Germinal center (tissue), 1 donor: Measurements from ENCODE around the gene MICAL2.

Experiments
- DNase-seq: peaks from one replicate; pipeline ENCODE4 v3.0.0; 2012; ENCODE audit warnings: mixed read lengths, low spot score

The MICAL2 gene

DNA sequence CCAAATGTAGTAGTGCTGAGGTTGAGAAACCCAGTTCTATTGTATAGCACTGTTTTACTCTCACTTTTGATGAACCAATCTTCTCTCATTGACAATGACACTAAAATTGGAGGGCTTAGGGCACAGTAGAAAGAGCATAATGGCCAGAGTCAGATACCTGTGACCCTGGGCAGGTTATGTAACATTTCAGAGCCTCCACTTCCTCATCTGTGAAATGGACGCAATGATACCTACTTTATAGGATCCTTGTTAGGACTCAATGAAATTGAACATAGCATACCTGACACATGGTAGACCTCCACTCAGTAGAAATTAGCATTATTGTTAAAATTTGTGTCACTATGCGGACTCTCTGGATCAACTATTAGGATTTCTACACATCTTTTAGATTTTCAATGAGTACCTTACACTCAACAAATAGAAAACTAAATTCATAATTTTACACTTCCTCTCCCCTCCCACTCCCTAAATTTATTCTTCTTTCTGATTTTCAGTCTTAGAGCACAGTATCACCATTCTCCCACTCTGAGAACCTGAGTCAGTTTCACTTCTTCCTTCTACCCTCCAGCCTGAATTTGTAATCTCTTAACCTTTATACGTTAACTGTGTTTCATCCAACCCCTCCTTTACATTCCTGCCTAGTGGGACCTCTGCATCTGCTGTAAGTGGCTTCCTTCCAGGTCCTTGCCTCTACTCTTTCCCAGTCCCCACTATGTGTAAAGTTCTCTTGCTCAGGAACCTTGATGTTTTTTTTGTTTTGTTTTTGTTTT, 78.3 kb downstream of the MICAL2 start:
- no peak for DNase-seq

DNA sequence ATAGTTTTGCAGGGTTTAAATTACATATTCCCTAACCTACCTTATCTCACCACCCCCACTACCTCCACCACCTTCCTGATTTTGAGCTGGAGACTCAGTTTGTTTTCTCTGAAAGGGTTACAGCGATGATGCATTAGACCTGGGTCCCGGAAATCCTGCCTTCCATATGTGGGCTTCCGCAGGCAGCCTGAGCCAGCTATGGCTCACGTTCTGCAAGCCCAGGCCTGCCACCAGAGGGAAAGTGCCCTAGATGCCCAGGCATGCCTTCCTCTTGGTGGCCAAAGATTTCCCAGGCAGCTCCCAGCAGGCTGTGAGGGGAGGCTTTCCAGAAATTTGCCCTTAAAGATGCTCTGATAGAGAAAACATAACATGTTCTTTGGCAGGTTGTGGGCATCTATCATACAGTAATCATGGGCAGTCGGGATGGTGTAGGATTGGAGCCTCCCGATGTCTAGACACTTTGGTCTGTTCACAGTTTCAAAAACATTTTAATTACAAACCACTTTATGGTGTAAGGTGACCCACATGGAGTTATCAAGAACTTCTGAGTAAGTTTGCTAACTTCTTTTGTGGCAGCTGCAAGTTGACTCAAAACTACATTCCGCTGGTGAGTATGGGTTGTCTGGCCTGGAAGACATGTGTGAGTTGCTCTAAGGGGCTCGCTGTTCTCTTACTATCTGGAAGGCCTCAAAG, 79.3 kb downstream of the MICAL2 start:
- DNase-seq = no peak

DNA sequence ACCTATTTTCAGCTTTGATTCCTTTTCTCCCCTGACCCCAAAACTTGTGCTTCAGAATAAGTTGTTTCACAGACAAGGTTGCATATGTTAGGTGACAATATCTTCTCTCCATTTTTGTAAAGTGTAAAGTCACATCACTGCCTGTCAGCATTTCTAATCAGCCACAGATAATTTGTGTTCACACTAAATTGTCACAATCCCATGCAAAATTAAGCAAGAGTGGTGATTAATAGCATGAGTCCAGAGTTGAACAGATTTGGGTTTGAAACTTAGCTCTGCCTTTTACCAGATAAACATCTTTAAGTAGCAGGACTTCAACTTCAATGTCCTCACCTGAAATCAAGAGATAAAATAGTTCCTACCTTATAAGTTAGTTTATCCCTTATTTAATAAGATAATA, 80.1 kb downstream of the MICAL2 start:
- DNase-seq = no peak

DNA sequence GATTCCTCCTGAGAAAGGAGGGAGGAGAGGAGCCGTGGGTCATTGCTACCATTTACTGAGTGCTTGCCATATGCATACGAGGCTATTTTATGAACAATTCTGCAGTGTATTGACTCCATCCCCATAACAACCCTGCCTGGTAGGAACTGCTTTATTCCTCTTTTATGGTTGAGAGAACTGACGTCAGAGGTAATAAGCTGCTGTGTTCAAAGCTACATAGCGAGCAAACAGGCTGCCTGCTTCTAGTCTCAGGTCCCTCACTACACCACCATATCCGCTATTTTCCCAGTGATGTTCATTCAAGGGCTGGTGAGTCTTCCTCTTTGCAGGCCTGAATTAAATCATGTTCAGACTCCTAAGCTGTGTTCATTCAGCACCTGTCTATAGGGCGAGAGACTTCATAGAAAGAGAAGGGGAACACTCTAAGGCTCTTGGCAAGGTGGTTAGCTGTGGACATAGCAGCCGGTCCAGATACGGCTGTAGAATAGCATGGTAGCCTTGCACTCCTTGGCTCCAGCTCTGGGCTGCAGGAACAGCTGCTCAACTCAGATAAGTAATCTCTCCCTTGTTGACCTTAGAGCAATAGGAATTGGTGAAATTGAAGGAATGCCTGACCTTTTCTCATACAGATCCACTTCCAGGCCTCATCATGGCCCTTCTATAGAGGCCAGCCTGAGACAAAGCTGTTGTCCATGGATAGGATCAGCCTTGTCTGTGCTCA, 82.6 kb downstream of the MICAL2 start:
- no peak for DNase-seq

DNA sequence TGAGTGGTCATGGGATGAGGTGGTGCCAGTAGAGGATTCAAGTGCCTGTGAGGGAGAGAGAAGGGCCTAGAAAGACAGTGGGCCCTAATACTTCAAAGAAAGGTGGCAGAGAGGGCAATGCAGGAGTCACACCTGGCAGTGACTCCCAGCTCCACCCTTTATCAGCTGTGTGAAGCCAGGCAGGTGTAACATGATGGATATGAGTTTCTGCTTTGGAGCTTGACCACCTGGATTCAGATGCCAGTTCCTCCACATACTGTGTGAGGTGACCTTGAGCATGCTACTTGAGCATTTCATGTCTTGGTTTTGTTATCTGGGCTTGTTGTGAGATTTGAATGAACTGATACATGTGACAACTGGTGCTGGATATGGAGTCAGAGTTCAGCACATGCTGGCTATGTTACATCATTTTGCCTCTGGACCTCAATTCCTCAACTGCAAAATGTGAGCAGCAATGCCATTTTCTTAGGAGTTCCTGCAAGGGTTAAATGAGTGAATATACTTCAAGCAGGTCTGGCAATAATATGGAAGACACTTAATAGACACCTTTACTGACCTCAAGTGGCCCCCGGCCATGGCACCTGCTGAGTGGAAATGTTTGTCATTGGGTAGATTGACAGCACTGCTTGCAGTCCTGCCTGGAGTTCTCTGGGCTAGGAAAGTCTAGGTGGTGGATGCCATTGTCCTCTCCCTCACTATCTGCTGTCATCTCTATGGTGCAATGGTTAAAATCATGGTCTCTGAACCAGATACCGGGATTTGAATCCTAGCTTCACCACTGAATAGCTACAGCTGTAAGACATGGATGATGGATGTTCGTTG, 83.3 kb downstream of the MICAL2 start:
- DNase-seq = no peak

DNA sequence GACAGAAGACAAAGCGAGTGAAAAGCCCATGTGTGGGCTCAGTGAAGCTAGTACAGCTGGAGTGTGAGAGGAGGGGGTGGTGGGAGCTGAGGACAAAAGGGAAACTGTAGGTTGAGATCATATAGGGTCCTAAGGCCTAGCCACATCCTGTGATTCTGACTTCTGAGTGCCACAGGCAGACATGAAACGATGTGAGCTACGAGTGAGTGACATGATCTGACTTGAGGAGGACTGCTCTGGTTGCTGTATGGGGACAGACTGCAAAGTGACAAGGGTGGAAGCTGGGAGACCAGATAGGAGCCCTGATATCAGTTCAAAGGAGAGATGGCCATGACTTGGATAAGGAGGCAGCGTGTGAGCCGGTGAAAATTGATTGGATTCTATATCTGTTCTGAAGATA, 85.4 kb downstream of the MICAL2 start:
- DNase-seq = no peak

DNA sequence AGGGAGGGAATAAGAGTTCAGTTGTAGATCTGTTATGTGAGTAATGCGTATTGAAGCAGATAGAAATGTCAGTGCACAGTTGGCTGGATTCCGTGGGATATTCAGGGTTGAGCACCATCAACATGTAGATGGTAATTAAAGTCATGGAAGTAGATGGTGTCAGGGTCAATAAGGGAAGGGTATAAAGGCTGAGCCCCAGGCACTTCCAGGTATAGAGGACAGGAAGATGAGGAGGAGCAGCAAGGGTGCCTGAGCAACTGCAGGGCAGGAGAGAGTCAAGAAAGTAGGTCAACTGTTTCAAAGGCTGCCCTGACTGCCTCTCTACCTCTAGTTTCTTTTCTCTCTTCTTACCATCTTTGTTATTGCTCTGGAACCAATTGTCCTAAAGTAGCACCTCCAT, 85.9 kb downstream of the MICAL2 start:
- no peak for DNase-seq

DNA sequence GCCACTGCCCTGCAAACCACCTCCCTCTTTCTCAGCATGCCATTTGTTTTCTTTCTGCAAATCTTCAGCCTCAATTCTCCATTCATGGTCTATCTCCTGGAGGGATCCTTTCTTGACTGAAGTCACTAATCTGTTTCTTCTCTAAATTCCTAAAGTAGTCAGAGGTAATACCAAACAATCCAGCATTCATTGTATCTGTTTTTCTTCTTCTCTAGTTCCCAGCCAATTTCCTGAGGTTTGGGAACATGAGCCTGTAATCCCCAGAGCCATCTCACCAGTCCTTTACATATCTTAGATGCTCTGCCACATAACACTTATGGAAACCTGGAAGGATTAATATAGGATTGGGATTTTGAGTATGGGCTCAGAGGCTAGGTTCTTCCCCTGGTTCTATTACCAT, 86.5 kb downstream of the MICAL2 start:
- no peak for DNase-seq

DNA sequence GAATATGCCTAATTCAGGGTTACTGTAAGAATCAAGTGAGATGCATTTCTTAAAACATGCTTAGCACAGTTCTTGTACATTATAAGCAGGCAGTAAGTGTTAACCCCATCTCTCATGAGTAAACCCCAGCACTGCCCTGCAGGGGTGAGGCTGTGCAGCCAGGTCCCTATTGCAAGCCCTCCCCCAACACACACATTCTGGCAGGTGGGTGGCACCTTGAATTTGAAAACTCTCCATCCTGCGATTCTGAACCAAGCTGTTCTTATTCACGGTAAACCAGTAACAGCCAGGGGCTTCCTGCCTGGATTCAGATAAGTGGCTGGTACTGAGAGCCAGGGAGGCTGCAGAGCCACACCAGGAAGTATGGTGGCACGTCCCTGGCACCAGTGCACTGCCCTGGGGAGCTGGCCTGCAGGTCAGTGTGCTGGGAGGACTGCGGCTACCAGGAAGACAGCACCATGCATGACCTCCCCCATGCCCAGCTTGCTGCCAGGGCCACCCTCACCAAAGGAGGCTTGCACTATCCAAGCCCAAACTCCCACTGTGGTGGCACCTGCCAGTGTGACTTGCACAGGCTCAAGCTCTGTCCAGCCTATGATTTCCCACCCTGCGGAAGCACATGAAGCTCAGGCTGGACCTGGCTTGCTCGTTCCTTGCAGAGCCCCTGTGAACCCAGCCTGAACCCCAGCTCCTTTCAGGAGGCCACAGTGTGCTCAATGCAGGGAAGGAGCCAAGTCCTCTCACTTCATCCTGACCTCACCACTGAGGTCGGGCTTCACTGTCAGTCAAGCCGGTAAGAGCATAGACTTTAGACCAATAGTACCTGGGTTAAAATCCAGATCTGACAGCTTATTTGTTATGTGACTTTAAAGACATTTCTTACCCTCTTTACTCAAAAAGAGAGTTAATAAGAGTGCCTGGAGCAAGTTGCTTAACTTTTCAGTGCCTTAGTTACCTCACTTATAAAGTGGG, 88.1 kb downstream of the MICAL2 start:
- DNase-seq = no peak

DNA sequence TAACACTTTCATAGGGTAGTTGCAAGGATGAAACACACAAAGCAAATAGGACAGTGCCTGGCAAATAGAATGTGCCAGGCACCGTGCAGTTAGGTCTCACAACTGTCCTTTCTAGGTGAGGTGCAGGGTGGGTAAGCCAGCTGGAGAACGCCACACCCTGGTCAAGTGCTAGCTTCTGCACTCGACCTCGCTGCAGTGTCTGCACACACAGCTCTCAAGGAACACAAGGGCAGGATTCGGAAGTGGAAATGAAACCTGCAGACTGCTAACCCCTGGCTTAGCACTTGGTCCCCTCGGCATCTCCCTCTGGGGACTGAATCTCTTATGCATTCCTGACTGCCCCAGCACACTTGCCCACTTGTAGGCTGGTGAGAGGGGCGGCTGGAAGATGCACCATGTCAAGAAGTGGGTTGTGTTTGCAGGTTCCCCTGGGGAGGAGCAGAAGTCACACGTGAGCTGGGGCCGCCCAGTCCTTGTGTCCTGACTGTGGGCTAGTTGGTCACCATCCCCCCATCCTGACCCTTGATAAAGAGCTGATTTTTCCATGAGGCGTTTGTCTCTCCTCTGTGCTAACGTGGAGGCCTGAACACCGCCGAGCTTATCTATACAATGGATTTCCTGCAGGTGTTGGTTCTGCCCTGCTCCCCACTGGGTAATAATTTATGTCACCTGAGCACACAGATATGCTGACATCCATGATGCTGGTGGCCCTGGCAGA, 89.0 kb downstream of the MICAL2 start:
- no peak for DNase-seq

DNA sequence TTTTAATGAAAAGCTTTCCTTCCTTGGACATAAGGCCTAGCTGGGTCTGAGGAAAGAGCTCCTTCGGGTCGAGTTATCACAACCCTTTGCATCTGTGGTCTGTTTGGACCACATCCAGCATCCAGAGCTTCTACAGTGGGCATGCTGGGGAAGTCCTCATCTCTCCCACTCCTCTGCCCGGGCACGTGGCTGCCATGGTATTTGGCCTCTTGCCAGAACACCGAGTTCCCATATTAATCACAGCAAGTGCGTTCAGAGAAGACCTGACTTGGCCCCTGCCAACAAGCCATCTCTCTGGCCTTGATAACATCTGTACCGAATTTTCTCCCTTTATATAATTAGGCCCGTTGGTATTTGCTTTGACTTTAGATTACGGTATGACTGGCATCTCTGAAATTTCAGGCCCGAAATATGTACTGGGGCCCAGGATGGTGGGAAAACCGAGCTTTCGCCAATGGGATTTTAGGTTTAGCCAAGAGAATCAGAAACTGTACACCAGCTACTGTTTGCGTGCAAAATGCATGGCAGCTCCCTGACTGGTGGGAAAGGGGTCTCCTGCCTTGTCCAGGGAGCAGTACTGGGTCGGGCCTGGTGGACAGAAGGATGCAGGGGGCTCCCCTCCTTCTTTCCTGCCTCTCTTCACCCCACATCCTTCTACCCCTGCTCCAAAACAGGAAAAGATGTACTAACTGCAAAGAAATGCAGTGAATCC, 90.0 kb downstream of the MICAL2 start:
- no peak for DNase-seq

DNA sequence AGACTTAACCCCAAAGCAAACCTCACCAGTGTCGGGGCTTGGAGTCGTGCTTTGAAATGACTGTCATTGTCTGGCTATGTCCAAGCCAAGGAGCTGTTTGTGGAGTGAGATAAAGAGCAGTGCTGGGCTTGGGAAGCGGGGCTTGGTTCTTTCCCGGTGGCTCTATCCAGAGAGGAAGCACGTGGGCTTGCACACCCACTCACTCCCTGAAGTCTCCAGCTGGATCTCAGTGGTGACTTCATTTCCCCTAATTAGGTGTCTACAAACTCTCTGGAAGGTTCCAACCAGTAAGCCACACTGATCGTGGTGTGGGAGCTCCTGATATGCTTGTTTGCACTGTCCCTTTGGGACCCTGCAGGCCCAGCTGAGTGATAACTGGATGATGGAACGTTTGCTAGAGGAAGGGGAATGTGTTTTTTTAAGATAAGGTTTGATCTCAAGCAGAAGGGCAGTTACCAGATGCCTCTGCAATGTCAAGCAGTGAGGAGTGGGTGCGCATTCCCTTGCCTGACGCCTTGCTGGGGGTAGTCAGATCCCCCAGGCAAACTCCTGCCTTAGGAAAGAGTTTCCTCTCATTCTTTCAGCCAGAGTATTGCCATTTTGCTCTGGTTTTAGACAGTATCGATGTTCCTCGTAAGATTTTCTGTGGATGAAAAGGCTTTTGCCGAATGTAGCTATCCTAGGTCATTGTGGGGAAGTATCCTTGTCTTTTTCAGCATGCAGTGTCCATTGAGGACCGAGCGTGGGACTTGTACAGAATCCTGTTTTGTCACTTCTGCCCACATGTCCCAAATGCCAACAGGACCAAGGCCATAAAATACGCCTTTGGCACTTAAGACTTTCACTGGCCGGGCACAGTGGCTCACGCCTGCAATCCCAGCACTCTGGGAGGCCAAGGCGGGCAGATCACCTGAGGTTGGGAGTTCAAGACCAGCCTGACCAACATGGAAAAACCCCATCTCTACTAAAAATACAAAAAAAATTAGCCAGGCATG, 90.9 kb downstream of the MICAL2 start:
- DNase-seq = no peak

DNA sequence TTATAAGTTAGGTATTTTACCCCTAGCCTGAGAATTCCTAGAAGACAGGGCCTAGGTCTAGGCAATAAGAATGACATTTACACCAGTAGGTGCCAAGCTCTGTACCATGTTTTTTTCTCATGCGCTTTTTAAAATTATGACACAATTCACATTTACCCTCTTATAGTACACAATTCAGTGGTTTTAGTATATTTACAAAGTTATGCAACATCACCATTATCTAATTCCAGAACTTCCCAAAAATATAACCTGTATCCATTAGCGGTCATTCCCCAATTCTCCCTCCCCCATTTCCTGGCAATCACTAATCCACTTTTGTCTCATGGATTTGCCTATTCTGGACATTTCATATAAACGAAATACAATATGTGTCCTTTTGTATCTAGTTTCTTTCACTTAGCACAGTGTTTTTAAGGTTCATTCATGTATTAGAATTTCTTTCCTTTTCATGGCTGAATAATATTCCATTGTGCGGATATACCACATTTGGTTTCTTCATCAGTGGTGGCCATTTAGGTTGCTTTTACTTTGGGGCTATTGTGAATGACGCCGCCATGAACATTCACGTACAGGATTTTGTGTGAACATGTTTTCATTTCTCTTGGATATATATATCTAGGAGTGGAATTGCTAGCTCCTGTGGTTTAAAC, 92.4 kb downstream of the MICAL2 start:
- DNase-seq = no peak

DNA sequence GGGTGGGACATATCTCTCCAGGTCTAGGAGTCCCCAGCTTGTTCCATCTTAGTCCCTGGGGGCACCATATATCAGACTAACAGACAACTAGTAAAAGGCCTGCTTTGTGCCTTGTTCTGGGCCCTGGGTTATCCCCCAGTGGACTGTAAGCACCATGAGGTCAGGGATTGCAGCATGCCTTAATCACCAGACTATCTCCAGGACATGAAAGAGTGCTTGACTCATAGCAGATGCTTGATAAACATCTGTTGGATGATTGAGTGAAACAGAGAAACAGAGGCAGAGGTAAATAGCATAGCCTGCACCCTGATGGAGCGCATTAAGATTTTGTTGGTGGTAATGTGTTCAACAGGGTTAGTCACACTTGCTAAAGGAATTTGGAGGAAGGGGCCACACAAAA, 94.1 kb downstream of the MICAL2 start:
- DNase-seq = no peak

DNA sequence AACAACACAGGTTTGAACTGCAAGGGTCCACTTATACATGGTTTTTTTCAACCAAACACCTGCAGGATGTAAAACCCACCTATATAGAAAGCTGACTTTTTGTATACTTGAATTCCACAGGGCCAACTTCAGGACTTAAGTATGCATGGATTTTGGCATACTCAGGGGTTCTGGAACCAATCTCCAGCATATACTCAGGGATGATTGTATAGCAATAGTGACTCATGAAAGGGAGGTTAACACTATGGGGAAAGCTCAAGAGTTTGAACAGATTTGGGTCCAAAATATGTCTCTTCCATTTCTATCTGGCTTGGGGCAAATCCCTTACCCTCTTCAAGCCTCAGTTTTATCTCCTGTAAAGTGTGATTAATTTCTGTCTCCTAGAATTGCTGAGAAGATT, 94.9 kb downstream of the MICAL2 start:
- DNase-seq = no peak

DNA sequence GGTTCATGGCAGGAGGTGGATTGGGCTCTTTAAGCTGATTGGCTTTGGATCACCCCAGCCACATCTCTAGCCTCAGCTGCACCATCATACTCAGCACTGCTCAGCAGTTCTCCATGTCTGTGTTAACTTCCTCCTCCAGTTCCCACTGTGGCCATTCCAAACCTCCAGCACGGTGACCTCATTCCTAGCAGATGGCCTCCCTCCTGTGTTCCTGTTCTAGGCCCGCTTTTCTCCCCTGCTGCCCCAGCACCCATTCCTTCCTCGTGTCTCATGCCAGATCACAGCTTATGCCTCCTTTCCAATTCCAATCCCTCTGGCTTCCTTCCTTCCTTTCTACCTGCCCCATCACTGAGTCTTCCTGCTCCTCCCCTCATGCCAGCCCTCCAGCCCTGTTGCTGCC, 96.1 kb downstream of the MICAL2 start:
- DNase-seq = no peak

DNA sequence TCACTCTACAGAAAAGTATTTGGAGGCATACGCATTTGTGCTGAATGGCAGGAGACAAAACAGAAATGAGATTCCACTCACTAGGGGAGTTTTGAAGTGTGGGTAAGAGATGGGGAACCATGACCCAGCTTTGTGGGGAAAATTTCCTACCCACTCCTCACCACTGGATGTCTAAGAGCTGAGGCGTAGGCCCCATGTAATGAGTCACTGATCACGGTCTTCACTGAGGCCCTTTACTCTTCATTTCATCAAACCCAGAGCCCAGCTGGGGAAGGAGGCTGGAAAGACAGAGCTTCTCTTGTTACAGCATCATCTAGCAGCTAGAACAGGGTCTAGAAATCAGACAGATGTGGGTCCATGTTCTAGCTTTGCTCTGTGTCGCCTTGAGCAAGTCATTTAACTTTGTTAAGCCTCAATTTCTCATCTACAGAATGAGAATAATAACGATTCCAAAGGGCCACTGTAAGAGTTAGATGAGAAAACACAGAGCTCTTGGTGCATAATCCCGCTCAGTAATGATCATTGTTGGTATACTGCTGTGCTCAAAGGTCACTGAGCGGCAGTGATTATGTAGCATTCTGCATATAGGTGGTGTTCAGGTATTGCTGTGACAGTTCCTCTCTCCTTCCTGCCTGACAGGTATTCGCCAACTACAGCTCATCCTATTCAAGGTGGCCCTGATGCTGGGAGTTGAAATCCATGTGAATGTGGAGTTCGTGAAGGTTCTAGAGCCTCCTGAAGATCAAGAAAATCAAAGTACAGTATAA, 97.2 kb downstream of the MICAL2 start:
- no peak for DNase-seq
